NCI-H1417 (cell line): ENCODE data around the gene TYK2.

Experiments
- DNase-seq, 3 experiments: peaks; one replicate each; lab custom pipeline; 2025; lab: John Stamatoyannopoulos, UW

TYK2 gene

DNA sequence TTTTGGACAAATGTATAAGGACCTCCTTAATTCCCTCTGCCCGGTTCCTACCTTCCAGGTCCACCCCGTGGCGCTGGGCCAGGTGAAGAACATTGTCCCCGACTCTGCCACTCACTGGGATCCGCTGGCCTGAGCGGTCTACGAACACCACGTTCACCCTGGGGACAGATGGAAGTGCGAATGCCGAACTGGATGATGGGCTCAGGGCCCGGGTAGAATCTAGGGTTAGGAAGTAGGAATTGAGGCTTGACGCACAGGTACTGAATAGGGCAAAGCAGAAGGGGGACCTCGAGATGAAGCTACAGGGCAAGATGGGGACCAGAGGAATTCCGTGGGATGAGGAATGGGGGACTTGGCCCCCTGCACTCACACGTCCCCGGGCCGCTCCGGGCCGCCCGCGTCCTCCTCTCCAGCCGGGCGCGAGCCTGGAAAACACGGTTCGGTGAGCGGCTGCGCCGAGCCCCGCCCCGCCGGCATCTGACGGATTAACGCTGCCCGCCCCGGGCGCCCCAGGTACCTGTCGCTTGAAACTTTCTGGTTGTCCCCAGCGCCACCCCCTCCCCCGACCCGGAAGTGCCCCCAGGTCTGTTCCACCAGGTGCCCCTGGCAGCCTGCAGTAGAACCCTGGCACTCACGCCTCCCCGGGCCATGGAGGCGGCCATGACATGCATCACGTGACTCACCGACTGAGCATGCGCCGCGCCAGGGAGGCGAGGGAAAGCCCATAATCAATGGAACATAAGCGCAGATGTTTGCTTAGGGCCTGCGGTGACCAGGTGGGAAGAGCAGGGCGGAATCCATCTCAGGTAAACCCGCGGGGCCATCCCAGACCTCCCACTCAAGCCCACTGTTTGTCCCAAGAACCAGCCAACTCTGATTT, 64.8 kb downstream of the TYK2 start, which contains the start of gene FDX2:
Gene FDX2 (minus strand): TSS at position 681 of the 880 bp plus-strand sequence. CDS start 19 bp downstream, at position 662.
- peak; percentile 65 to 98 (median 92) for DNase-seq

DNA sequence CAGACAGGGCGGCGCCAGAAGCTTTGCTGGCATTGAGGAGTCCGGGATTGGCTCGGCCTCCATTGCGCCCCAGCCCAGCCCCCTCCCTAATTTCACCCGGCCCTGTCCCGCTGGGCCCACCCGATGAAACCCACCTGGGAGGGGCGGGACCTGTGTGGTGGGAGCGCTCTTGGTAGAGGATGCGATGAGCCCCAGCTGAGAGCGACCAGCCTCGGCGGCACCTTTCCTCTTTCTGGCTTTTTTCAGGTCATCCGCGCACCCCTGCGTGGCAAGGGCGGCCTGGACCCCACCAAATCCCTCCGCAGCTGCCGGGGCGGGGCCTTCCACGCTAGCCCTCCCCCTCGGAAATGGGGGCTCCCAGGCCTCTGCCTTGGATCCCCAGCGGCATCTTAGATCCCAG, 70.9 kb downstream of the TYK2 start, which contains the start of gene ZGLP1:
Gene ZGLP1 (minus strand): TSS at position 393 of the 400 bp plus-strand sequence.
- no peak for DNase-seq

DNA sequence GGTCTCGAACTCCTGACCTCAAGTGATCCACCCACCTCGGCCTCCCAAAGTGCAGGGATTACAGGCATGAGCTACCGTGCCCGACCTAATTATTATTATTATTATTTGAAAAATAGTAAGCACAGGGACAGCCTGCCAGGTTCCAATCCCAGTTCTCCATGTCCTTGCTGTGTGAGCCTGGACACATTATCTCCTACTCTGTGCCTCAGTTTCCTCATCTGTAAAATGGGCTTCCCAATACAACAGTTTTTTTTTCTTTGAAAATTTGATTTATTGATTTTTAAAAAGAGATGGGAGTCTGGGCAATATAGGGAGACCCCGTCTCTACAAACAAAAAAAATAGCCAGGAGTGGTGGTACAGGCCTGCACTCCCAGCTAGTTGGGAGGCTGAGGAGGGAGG, 74.0 kb downstream of the TYK2 start:
- DNase-seq: no peak

DNA sequence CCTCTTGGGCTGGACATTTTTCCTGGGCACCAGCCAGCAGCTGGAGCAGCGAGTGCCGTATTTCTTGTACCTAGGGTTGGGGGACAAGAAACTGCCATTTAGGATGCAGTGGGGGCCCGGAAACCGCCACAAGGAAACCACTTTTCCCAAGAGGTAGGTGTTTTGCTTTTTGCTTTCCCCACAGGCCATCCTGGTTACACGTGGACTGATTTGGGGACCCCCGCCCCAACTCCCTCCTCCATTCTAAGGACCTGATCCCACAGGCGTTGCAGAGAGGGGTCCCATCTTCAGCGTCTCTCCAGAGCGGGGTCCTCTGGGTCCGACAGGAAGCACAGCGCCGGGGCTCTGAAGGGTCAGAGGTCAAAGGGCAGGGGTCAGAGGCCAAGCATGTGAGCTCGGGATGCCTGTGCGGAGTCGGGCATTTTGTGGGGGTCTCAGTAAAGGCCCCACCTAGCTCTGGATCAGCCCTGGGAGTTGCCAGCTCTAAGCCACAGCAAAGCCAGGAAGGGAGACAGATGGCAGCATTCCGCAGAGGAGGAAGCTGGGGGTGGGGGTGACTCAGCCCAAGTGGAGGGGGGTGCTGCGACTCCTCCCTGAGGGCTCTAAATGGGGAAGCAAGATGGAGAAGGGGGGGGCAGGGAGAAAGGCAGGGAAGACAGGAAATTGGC, 75.1 kb downstream of the TYK2 start:
- DNase-seq: no peak
